Kidney (tissue), 14 donors: ENCODE data around the gene SLC66A1. TPM values are rescaled to one million over a fixed set of nuclear protein-coding genes. Genes with fewer than 3 reads are reported as not detected.
"Not testable (repeated sequence)": the region's sequence is repeated elsewhere in the genome, so short reads cannot be mapped to it uniquely, and the experiment has no call there.

Experiments used
- DNase-seq, 5 donors: peaks; one replicate each; pipeline ENCODE4 v3.0.0-alpha.2; 2013 to 2020
- FAIRE-seq: peaks from 2 replicates; lab custom pipeline; 2012; peaks lifted over from hg19 to GRCh38; lab: Jason Lieb, UNC
- H3K27ac ChIP-seq, 2 donors: one replicate each; pipeline ENCODE4 v1.7.0; 2013; ENCODE audit warnings: low read depth in 2 of 2, low read length in 2 of 2, inconsistent platforms in 1 of 2
- H3K27me3 ChIP-seq: one replicate; pipeline ENCODE4 v1.7.1; 2013; ENCODE audit warnings: low read length, inconsistent platforms; ENCODE audit not compliant: control insufficient read depth, insufficient read depth
- H3K36me3 ChIP-seq, 3 donors: one replicate each; pipeline versions ENCODE4 v1.7.0 to v1.7.1; 2013; ENCODE audit warnings: low read length in 3 of 3, control low read depth in 1 of 3, inconsistent platforms in 1 of 3; ENCODE audit not compliant: insufficient read depth in 3 of 3, control insufficient read depth in 2 of 3
- H3K4me1 ChIP-seq, 3 donors: one replicate each; pipeline versions ENCODE4 v1.7.0 to v1.7.1; 2013; ENCODE audit warnings: low read length in 3 of 3, inconsistent platforms in 1 of 3, low read depth in 1 of 3; ENCODE audit not compliant: control insufficient read depth in 2 of 3, insufficient read depth in 2 of 3
- H3K4me3 ChIP-seq, 3 donors: one replicate each; pipeline versions ENCODE4 v1.7.0 to v1.8.1; 2013; ENCODE audit warnings: low read length in 3 of 3, control low read depth in 1 of 3, inconsistent platforms in 1 of 3
- H3K9ac ChIP-seq, 3 donors: one replicate each; pipeline versions ENCODE4 v1.7.0 to v1.7.1; 2013; ENCODE audit warnings: low read length in 3 of 3, control low read depth in 1 of 3, inconsistent platforms in 1 of 3
- H3K9me3 ChIP-seq, 3 donors: one replicate each; pipeline versions ENCODE4 v1.7.0 to v1.7.1; 2013; ENCODE audit warnings: low read length in 3 of 3, control low read depth in 1 of 3, inconsistent platforms in 1 of 3; ENCODE audit not compliant: control insufficient read depth in 2 of 3, insufficient read depth in 1 of 3
- intact Hi-C: fragments of 100-400 bp; cut with DNase I; formaldehyde crosslinking; loops from one replicate; pipeline ENCODE4 v1.11.1; 2022
- polyA plus RNA-seq: library from polyadenylated mRNA; stranded (reverse); fragments of 350-450 nt; fragmentation: Illumina TruSeq; extraction: RNeasy Lipid Tissue Mini Kit (QIAGEN cat#74804); gene quantifications from one replicate; pipeline ENCODE4 v1.2.3, GENCODE V29; 2014; ENCODE audit warnings: low read depth, low replicate concordance; ENCODE audit not compliant: insufficient read depth
- total RNA-seq: library from RNA; stranded (reverse); fragmentation: NEBNext Ultra II Directional; extraction: Animal tissue kit (Norgen Biotek cat#: 25700); gene quantifications from one replicate; pipeline ENCODE4 v1.2.1, GENCODE V29; 2021
- TF ChIP-seq, protein P1 (sequence below): IDR thresholded peaks from 3 replicates; pipeline ENCODE4 v1.5.1; 2012; ENCODE audit warnings: mild to moderate bottlenecking, moderate library complexity, borderline replicate concordance; ENCODE audit not compliant: insufficient read depth; ENCODE audit errors: extremely low read depth
- donor health status: control.
- donor health status: control.
- donor health status: control.
- donor health status: control.
- donor health status: control.
- donor health status: DM: yes; HTN: yes; CAD: no.
- donor health status: Normal renal cell carcinoma (clear cell type).

The SLC66A1 gene
- total and polyA plus RNA-seq, 2 donors from 2014 or later: 12.2 to 14.7 TPM

DNA sequence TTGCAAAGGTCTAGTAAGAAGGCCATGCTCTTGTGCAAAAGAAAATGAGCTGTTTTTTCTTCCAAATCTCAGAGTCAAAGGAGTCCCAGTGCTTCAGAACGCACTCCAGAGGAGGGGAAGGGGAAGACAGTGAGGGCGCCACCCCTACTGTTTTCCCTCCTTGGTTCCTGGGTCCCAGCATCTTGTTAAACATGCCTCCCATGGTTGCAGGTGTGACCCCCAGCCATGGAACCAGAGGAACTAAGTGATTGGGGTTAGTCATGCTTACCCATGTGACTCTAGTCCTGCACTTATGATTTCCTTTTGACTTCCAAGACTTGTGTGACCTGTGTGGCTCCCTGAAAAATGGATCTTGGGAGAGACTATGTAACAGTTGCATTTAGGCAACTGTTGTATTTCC lies 17.5 kb upstream of the SLC66A1 start:
- Histone ChIP-seq H3K27ac (no peak overlapping the region), H3K9ac (no peak overlapping the region), H3K4me1 (peaks cover 0 to 2% (median 0%) of the 10 kb centered on the region in 3 donors), H3K36me3 (peaks cover 0 to 4% (median 0%) of the 10 kb centered on the region in 3 donors), H3K27me3 (no peaks in the 10 kb centered on the region), H3K4me3 (no peak overlapping the region), H3K9me3 (peaks cover 0 to 10% (median 8%) of the 10 kb centered on the region in 3 donors)
- DNase-seq (no peak), FAIRE-seq (no peak)
- TF ChIP-seq, protein P1, sequence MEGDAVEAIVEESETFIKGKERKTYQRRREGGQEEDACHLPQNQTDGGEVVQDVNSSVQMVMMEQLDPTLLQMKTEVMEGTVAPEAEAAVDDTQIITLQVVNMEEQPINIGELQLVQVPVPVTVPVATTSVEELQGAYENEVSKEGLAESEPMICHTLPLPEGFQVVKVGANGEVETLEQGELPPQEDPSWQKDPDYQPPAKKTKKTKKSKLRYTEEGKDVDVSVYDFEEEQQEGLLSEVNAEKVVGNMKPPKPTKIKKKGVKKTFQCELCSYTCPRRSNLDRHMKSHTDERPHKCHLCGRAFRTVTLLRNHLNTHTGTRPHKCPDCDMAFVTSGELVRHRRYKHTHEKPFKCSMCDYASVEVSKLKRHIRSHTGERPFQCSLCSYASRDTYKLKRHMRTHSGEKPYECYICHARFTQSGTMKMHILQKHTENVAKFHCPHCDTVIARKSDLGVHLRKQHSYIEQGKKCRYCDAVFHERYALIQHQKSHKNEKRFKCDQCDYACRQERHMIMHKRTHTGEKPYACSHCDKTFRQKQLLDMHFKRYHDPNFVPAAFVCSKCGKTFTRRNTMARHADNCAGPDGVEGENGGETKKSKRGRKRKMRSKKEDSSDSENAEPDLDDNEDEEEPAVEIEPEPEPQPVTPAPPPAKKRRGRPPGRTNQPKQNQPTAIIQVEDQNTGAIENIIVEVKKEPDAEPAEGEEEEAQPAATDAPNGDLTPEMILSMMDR: no peak
- intact Hi-C loops: no loop called here

DNA sequence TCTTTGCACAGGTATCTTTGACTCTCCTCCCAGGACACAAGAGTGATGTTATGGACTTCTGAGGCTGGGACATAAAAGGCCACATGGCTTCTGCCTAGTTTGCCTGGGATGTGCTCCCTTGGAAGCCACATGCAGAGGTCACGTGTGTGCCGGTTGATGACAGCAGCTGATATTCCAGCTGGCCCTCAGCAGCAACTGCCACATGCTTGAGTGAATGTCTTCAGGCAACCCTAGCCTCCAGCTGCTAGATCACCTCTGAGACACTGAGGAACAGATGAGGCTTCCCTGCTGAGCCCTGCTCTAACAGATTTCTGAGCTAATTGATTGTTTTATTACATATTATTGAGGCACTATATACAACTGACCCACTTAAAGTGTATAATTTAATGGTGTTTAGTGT lies 11.9 kb upstream of the SLC66A1 start:
- Histone ChIP-seq H3K27me3 (no peaks in the 10 kb centered on the region), H3K27ac (no peak overlapping the region), H3K36me3 (peaks cover 0 to 19% (median 13%) of the 10 kb centered on the region in 3 donors), H3K4me3 (no peak overlapping the region), H3K9me3 (peaks cover 0 to 1% (median under 1%) of the 10 kb centered on the region in 3 donors), H3K4me1 (no peaks in the 10 kb centered on the region), H3K9ac (no peak overlapping the region)
- TF ChIP-seq, protein P1: no peak
- no peak for DNase-seq
- FAIRE-seq: no peak
- intact Hi-C loops: no loop called here

DNA sequence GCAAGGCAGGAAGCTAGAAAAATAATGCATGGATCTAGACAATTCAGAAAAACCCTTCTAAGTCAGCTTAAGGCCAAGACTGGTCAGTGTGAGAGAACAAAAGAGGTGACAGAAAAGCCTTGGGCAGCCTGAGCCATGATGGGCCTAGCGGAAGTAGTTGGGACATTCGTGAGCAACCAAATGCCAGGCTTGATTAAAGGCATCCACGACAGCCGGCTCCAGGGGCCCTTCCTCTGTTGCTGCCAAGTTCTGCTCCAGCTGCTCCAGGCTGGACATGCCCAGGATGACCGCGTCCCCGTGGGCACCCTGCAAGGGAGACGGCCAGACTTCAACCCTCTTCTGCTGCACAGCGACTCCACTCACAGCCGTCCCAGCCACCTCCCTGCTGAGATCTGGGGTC lies 8.0 kb upstream of the SLC66A1 start:
- peaks cover 0 to 41% (median 20%) of the 10 kb centered on the region in 3 donors for H3K36me3 ChIP-seq
- H3K4me1 ChIP-seq, H3K4me3 ChIP-seq, H3K9ac ChIP-seq, FAIRE-seq, H3K27me3 ChIP-seq, intact Hi-C loops, H3K27ac ChIP-seq, H3K9me3 ChIP-seq, DNase-seq: not testable (repeated sequence)

DNA sequence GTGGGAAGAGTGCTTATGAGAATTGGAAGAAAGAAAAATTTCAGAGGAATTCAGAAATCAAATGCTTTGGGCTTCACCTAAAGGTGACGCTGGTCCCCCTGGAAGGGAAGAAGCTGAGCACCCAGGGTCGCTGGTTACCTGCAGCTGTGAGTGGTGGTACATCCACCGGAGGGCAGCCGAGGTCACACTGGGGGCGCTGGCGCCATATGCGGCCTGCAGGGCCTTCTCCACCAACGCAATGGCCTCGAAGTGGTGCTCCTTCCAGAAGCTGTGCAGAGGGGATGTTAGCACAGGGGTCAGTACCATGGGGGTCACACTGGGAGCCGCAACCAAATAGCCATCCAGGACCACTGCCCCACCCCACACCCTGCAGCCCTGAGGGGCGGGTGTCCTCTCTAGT lies 6.2 kb upstream of the SLC66A1 start:
- H3K27ac ChIP-seq: no peak overlapping the region
- H3K4me1 ChIP-seq: peaks cover 0 to 5% (median 3%) of the 10 kb centered on the region in 3 donors
- DNase-seq: peak in 1 of 5 donors; percentile 33
- no peaks in the 10 kb centered on the region for H3K9me3 ChIP-seq
- H3K36me3 ChIP-seq: peaks cover 0 to 41% (median 20%) of the 10 kb centered on the region in 3 donors
- H3K4me3 ChIP-seq: no peak overlapping the region
- no peak for FAIRE-seq
- H3K9ac ChIP-seq: no peak overlapping the region
- intact Hi-C loops: no loop called here
- H3K27me3 ChIP-seq: no peaks in the 10 kb centered on the region
- TF ChIP-seq, protein P1: no peak
